SJSA1 (cell line): ENCODE data around the gene KCNH8. TPM values are rescaled to one million over a fixed set of nuclear protein-coding genes. Genes with fewer than 3 reads are reported as not detected.

ENCODE experiments used
- DNase-seq, 2 experiments: peaks; one replicate each; pipeline ENCODE4 v3.0.0-alpha.2; 2015 to 2020; ENCODE audit warnings: low spot score in 2 of 2, low read depth in 1 of 2
- H3K27ac ChIP-seq: fragments of 250-450 bp; sonication (Bioruptor Pico); 2 replicates; pipeline ENCODE4 v1.5.1; 2020; ENCODE audit warnings: mild to moderate bottlenecking, moderate library complexity
- H3K27me3 ChIP-seq: fragments of 250-450 bp; sonication (Bioruptor Pico); replicated peaks from 2 replicates; pipeline ENCODE4 v1.5.1; 2020; ENCODE audit warnings: mild to moderate bottlenecking, moderate library complexity
- H3K36me3 ChIP-seq: fragments of 250-450 bp; sonication (Bioruptor Pico); 2 replicates; pipeline ENCODE4 v1.5.1; 2020; ENCODE audit warnings: mild to moderate bottlenecking
- H3K4me1 ChIP-seq: fragments of 250-450 bp; sonication (Bioruptor Pico); replicated peaks from 2 replicates; pipeline ENCODE4 v1.6.1; 2021; ENCODE audit warnings: mild to moderate bottlenecking
- H3K4me3 ChIP-seq: fragments of 250-450 bp; sonication (Bioruptor Pico); 2 replicates; pipeline ENCODE4 v1.5.1; 2020; ENCODE audit warnings: mild to moderate bottlenecking
- H3K9me3 ChIP-seq: fragments of 250-450 bp; sonication (Bioruptor Pico); replicated peaks from 2 replicates; pipeline ENCODE4 v1.5.1; 2020; ENCODE audit warnings: mild to moderate bottlenecking
- total RNA-seq: library from RNA; depleted of rRNA; stranded (reverse); fragments of >200 nt; shearing (Covaris generic); gene quantifications from 2 replicates; pipeline ENCODE4 v1.2.3, GENCODE V29; 2014

KCNH8 gene
- total RNA-seq, 1 experiment from 2014 or later: not detected

DNA sequence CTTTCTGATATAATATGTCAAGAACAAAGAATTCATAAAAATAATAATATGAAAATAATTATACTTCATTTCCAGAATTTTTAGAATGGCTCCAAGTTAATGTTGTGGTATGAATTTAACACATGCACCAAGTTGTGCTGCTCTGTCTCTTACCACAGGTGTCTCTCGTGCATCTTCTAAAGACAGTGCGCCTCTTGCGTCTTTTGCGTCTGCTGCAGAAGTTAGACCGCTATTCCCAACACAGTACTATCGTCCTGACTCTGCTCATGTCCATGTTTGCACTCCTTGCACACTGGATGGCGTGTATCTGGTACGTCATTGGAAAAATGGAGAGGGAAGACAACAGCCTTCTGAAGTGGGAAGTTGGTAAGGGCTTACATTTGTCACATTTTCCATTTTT is 246.6 kb downstream of the KCNH8 start:
- Histone ChIP-seq H3K36me3 (no peaks in the 10 kb centered on the region), H3K27me3 (no peaks in the 10 kb centered on the region), H3K4me3 (no peak overlapping the region)

DNA sequence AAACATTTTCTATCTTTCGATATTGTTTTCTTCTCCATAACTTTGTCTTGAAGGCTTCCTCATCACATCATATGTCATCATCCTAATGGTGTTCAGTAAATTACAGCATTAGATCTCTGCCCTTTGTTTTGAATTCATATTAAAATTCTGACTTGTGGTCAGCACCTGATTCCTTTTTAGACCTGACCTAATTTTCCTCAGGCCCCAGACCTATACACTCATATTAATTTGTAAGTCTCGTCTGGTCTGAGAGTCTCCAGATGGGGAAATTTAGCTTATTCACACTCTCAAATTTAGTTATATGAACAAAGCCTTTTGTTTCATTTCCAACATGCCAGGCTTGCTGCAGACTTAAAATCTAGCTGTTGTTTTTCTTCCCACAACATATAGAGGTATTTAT is 248.4 kb downstream of the KCNH8 start:
- H3K27ac ChIP-seq: no peak overlapping the region
- H3K4me3 ChIP-seq: no peak overlapping the region
- DNase-seq: no peak
- H3K4me1 ChIP-seq: no peaks in the 10 kb centered on the region
- H3K36me3 ChIP-seq: no peaks in the 10 kb centered on the region
- no peaks in the 10 kb centered on the region for H3K9me3 ChIP-seq
- no peaks in the 10 kb centered on the region for H3K27me3 ChIP-seq

More for the DNA sequence above, 246.6 kb downstream of the KCNH8 start:
- no peak for DNase-seq
- Histone ChIP-seq H3K4me1 (no peaks in the 10 kb centered on the region), H3K9me3 (no peaks in the 10 kb centered on the region), H3K27ac (no peak overlapping the region)

DNA sequence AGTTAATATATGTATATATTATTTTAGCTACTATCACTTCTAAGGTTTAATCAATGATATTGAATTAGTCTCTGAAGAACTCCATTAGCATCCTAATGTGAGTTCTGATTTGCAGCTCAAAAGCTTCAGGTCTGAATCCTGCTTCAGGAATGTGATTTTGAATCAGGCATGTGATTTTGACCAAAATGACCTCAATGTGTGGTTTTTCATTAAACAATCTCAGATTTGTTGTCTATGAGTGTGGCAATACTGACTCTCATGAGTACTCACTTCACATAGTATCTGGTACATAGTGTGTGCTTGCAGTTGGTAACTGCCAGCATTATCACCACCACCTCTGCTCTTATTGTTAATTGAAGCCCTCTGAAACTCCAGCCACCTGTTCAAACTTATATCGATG is 251.0 kb downstream of the KCNH8 start:
- Histone ChIP-seq H3K9me3 (no peaks in the 10 kb centered on the region), H3K4me1 (no peaks in the 10 kb centered on the region)

DNA sequence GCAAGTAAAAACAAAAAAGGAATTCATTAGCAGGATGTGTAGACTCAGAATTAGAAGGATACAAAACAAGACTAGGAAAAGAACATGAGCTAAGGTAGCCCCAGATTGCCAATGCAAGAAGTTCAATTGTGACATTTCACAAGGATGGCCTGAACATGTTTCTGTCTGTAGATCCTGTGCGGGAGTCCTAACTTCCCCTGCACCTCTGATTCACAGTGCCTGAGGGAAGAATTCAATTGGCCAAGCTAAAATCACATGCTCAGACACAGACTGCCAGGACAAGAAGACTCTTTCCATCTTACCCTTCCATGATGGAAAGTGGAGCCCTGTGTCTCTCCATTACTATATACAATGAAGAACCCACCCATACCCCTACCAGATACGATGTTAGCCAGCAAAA is 251.5 kb downstream of the KCNH8 start:
- no peak overlapping the region for H3K4me3 ChIP-seq
- no peak overlapping the region for H3K27ac ChIP-seq
- H3K4me1 ChIP-seq: no peaks in the 10 kb centered on the region
- no peaks in the 10 kb centered on the region for H3K36me3 ChIP-seq
- no peaks in the 10 kb centered on the region for H3K27me3 ChIP-seq
- no peaks in the 10 kb centered on the region for H3K9me3 ChIP-seq
- DNase-seq: no peak

More for the DNA sequence above, 251.0 kb downstream of the KCNH8 start:
- no peak overlapping the region for H3K4me3 ChIP-seq
- H3K36me3 ChIP-seq: no peaks in the 10 kb centered on the region
- no peak for DNase-seq
- H3K27me3 ChIP-seq: no peaks in the 10 kb centered on the region
- no peak overlapping the region for H3K27ac ChIP-seq

DNA sequence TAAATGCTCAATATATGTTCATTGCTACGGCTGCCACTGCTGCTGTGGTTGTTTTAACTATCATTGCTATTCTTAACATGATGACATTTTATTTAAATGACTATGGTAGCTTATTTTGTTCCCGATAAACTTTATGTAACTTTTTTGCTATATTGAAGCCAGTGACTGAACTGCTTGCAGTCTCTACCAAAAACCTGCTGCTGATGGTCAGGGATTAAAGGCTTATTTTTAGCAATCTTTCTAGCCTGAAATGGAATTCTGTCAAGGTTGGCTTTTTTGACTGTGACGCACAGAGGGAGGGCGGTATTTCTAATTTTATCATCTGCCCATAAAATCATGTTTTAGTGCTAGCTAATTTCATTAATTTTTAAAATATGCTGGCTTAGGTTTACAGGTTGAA is 271.8 kb downstream of the KCNH8 start:
- Histone ChIP-seq H3K27ac (no peak overlapping the region), H3K9me3 (no peaks in the 10 kb centered on the region), H3K4me3 (no peak overlapping the region), H3K4me1 (no peaks in the 10 kb centered on the region), H3K27me3 (no peaks in the 10 kb centered on the region), H3K36me3 (no peaks in the 10 kb centered on the region)
- no peak for DNase-seq

DNA sequence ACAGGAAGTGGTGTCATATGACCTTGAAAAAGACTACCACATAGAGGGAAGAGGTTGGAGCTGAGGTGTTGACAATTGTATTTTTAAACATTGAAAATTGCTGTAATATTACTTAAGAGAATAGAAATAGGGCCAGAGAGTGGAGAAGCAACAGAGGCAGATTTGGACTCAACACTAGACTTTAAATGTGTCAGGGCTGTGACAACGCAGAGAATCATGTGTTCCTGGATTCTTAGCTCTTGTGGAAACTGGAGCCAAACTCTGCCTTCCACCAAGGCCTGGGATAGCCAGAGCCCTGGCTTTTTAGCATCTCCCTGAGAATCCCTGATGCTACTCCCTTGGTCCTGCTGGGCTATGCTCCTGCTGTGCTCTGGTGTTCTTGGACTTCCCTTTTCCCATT is 277.5 kb downstream of the KCNH8 start:
- H3K27me3 ChIP-seq: no peaks in the 10 kb centered on the region
- H3K9me3 ChIP-seq: no peaks in the 10 kb centered on the region
- no peaks in the 10 kb centered on the region for H3K4me1 ChIP-seq
- no peaks in the 10 kb centered on the region for H3K36me3 ChIP-seq
- H3K4me3 ChIP-seq: no peak overlapping the region
- DNase-seq: no peak
- no peak overlapping the region for H3K27ac ChIP-seq

DNA sequence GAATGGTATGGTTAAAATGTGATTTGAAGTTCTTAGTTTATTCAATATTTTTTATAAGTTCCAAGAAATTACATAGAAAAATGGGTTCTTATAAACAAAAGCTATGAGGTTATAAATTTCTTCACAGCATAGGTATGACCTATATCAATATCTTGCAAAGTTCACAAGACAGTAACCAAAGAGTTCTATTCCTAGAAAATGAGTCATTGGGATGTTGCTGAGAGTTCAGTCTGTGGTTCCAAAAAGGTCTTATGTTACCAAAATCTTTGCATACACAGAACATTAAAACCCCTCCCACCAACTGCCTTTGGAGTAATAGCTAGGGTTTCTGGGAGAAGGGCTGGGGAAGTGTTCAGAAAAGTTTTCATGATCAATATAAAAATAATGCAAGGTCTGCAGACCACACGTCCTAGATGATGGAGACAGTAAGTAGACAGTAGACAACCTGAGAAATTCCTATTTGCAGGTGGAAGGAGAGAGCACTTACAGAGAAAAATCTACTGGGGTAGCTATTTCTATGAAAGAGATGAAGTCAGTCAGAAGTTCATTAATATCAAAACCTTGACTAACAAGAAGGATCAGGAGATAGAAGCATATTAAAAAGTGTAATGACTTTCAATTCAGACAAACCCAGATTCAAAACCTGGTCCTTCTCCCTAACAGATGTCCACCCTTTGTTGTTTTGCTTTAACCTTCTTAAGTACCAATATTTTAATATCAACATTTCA is 279.3 kb downstream of the KCNH8 start:
- Histone ChIP-seq H3K4me1 (no peaks in the 10 kb centered on the region), H3K36me3 (no peaks in the 10 kb centered on the region), H3K27ac (no peak overlapping the region), H3K9me3 (no peaks in the 10 kb centered on the region), H3K4me3 (no peak overlapping the region), H3K27me3 (no peaks in the 10 kb centered on the region)
- DNase-seq: no peak

DNA sequence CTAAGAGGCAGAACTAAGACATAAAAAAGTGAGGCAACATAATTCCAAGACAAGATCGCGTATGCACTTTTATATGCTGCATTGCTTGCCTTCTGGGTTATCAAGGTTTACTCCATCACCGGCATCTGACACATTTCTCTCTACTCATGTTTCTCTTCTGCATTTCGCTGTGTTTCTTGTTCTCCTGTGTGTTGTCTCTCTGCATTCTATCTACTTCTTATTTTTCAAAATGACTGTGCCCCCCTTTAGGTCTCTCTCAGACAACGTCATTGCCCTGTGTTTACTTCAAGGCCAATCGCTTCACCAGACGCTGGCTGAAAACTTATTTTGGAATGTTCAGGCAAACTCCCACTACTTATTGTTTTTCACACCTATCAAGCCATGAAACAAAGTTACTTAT is 280.4 kb downstream of the KCNH8 start:
- no peaks in the 10 kb centered on the region for H3K9me3 ChIP-seq
- no peaks in the 10 kb centered on the region for H3K4me1 ChIP-seq
- no peaks in the 10 kb centered on the region for H3K36me3 ChIP-seq
- H3K27ac ChIP-seq: no peak overlapping the region
- H3K4me3 ChIP-seq: no peak overlapping the region
- DNase-seq: no peak
- no peaks in the 10 kb centered on the region for H3K27me3 ChIP-seq

DNA sequence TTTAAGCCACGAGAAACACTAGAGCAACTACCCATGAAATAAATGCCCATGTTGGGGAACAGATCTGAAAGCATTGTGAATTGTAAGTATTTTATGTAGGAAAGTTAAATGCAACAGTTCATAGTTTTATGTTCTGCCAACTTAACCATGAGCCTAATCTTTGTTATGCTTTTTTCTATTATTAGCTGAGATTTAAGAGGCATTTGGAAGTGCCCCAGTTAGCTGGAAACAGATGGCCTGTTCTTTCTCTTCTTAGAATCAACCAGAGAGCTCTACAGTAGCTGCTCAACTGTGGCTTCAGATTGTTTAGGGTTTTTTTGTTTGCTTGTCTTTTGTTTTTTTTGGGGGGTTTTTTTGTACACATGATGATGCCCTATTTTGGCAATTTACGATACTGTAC is 284.4 kb downstream of the KCNH8 start:
- H3K4me3 ChIP-seq: no peak overlapping the region
- H3K27me3 ChIP-seq: no peaks in the 10 kb centered on the region
- no peaks in the 10 kb centered on the region for H3K36me3 ChIP-seq
- no peaks in the 10 kb centered on the region for H3K9me3 ChIP-seq
- no peak overlapping the region for H3K27ac ChIP-seq
- no peak for DNase-seq
- H3K4me1 ChIP-seq: no peaks in the 10 kb centered on the region

DNA sequence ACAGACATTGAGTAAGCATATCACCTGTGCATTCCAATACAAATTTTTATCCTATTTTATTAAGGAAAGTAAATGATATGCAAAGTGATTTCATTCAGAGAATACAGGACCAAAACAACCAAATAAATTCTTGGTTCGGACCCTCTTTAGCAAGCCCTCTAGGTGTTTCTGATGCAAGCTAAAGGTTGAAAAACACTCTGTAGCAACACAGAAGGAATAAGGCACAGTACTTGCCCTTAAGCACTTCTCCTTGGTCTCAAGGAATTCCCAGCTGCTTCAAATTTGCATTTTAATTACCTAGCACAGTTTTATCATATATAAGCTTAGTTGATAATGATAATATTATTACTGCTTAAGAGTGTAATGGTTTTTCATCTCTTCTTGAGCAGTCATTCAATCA is 288.4 kb downstream of the KCNH8 start:
- no peaks in the 10 kb centered on the region for H3K4me1 ChIP-seq
- no peak for DNase-seq
- no peaks in the 10 kb centered on the region for H3K27me3 ChIP-seq
- no peaks in the 10 kb centered on the region for H3K9me3 ChIP-seq
- H3K36me3 ChIP-seq: no peaks in the 10 kb centered on the region
- no peak overlapping the region for H3K4me3 ChIP-seq
- no peak overlapping the region for H3K27ac ChIP-seq

DNA sequence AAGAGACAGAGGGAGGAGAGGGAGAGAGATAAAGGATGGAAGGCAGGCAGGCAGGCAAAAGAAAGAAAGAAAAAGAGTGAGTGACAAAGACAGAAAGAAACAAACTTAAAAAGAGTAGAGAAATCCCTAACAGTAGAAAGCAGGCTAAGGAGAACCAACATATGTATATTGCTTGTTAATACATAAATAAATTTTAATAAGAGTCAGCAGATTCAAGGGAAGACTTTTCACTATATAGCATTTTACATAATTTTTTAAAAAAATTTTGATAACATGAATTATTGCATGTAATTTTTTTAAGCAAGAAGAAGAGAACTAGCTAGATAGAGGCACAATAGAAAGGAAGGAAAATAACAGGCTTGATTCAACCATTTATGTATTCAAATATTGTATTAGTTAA is 291.6 kb downstream of the KCNH8 start:
- Histone ChIP-seq H3K36me3 (no peaks in the 10 kb centered on the region), H3K4me1 (no peaks in the 10 kb centered on the region), H3K27ac (no peak overlapping the region), H3K9me3 (no peaks in the 10 kb centered on the region), H3K27me3 (no peaks in the 10 kb centered on the region), H3K4me3 (no peak overlapping the region)
- DNase-seq: no peak

DNA sequence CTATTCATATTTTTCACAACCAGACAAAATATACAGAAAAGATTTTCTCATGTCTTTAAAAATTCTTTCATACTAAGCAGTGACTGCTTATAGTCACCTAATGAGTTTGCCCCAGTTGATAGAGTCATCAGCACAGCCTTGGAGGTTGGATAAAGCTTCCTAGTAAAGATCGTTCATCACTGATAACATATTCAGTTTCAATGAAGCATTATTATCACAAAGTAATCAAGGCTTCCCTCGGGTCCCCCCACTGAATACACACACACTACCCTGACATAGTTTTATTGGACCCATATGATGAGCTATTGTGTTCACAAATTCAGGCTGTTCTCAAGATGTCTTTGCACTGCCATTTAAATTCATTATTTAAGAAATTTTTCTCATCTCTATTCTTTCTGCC is 297.8 kb downstream of the KCNH8 start:
- Histone ChIP-seq H3K27ac (no peak overlapping the region), H3K9me3 (no peaks in the 10 kb centered on the region), H3K36me3 (no peaks in the 10 kb centered on the region), H3K4me1 (no peaks in the 10 kb centered on the region), H3K27me3 (no peaks in the 10 kb centered on the region), H3K4me3 (no peak overlapping the region)
- DNase-seq: no peak

DNA sequence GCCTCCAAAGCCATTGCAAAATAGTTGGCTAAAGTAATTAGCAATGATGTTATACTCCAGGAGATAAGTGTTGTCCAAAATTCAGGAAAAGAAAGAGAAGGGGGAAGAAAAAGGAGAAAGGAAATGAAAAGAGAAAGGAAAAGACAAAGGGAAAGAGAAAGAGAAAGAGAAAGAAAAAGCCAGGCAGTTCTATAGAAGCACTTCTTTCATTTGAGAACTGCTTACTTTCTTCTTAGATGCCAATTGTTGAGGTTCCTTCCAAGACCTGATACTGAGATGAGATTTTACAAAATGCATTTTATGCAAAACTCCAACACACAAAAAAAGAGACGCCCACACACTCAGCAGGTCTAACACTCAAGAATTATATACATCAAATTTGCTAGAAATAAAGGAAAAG is 298.4 kb downstream of the KCNH8 start:
- H3K4me1 ChIP-seq: no peaks in the 10 kb centered on the region
- DNase-seq: no peak
- H3K27ac ChIP-seq: no peak overlapping the region
- no peak overlapping the region for H3K4me3 ChIP-seq
- H3K36me3 ChIP-seq: no peaks in the 10 kb centered on the region
- no peaks in the 10 kb centered on the region for H3K27me3 ChIP-seq
- no peaks in the 10 kb centered on the region for H3K9me3 ChIP-seq

DNA sequence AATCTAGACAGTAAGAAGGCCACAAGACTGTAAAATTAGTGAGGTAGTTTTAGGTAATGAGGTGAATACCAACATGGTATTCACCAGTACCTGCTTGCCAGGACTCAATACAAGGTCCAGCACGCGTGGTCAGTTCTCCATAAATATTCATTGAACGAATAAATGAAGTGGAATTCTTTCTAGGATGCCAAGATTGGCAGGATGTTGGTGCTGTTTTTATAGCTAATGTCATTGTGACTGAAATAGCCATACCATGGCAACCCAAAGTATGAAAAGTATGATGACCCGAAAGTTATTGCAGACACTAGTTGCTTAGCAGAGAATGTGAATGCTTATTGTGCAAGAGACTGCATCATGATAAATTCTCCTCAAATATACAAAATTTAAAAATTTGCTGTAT is 307.2 kb downstream of the KCNH8 start:
- H3K36me3 ChIP-seq: no peaks in the 10 kb centered on the region
- H3K27ac ChIP-seq: no peak overlapping the region
- no peak for DNase-seq
- H3K9me3 ChIP-seq: 0 out of 2 replicates have a peak, but pooled peaks cover 5% of the 10 kb centered on the region
- no peaks in the 10 kb centered on the region for H3K27me3 ChIP-seq
- no peaks in the 10 kb centered on the region for H3K4me1 ChIP-seq
- no peak overlapping the region for H3K4me3 ChIP-seq

DNA sequence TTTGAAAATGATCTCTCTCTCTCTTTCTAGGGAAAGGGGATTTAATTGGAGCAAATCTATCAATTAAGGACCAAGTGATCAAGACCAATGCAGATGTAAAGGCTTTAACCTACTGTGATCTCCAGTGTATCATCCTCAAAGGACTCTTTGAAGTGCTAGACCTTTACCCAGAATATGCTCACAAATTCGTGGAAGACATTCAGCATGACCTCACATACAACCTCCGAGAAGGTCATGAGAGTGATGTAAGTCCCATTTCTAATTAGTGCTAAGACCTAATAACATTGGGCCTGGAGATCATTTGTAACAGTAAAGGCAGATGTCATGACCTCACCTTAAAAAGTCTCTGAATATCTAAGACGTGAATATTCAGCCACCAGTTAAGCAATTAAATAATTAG is 308.4 kb downstream of the KCNH8 start:
- DNase-seq: no peak
- H3K4me1 ChIP-seq: no peaks in the 10 kb centered on the region
- no peaks in the 10 kb centered on the region for H3K36me3 ChIP-seq
- H3K9me3 ChIP-seq: 0 out of 2 replicates have a peak, but pooled peaks cover 5% of the 10 kb centered on the region
- H3K27me3 ChIP-seq: no peaks in the 10 kb centered on the region
- H3K27ac ChIP-seq: no peak overlapping the region
- no peak overlapping the region for H3K4me3 ChIP-seq
